C4-2B (cell line): ENCODE data around the gene ILF2.

Source experiments
- ZFX ChIP-seq: fragments of 450-650 bp; IDR thresholded peaks from 2 replicates; pipeline ENCODE4 v1.6.1; 2017
- TF ChIP-seq, protein P1 (sequence below): fragments of 450-650 bp; conservative IDR thresholded peaks from 2 replicates; pipeline ENCODE4 v1.5.1; 2017; ENCODE audit warnings: mild to moderate bottlenecking

DNA sequence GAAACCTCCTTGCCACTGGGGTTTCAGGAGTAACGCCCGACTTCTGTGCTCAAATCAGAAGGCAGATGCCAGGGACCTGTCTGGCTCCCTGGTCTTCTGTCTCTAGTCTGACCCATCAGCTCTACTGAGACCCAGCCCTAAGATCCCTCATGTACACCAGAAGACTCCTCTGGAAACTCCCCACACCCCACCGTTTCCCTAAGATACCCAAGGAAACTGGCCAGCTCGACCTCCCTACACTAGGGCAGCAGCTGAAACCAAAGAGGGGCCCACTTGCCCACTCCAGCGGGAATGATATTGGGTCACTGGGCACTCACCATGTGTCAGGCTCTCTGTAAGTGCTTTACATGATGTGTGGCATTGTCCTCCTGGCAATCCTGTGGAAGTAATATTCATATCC is 57.4 kb downstream of the ILF2 start:
- TF ChIP-seq, protein P1, sequence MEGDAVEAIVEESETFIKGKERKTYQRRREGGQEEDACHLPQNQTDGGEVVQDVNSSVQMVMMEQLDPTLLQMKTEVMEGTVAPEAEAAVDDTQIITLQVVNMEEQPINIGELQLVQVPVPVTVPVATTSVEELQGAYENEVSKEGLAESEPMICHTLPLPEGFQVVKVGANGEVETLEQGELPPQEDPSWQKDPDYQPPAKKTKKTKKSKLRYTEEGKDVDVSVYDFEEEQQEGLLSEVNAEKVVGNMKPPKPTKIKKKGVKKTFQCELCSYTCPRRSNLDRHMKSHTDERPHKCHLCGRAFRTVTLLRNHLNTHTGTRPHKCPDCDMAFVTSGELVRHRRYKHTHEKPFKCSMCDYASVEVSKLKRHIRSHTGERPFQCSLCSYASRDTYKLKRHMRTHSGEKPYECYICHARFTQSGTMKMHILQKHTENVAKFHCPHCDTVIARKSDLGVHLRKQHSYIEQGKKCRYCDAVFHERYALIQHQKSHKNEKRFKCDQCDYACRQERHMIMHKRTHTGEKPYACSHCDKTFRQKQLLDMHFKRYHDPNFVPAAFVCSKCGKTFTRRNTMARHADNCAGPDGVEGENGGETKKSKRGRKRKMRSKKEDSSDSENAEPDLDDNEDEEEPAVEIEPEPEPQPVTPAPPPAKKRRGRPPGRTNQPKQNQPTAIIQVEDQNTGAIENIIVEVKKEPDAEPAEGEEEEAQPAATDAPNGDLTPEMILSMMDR: no peak
- TF ChIP-seq ZFX: no peak
